ENCODE measurements around the gene CDH13. TPM values are rescaled to one million over a fixed set of nuclear protein-coding genes. Genes with fewer than 3 reads are reported as not detected.

CDH13 gene
- total RNA-seq, 2 donors from 2014 or later, result not detected

DNA sequence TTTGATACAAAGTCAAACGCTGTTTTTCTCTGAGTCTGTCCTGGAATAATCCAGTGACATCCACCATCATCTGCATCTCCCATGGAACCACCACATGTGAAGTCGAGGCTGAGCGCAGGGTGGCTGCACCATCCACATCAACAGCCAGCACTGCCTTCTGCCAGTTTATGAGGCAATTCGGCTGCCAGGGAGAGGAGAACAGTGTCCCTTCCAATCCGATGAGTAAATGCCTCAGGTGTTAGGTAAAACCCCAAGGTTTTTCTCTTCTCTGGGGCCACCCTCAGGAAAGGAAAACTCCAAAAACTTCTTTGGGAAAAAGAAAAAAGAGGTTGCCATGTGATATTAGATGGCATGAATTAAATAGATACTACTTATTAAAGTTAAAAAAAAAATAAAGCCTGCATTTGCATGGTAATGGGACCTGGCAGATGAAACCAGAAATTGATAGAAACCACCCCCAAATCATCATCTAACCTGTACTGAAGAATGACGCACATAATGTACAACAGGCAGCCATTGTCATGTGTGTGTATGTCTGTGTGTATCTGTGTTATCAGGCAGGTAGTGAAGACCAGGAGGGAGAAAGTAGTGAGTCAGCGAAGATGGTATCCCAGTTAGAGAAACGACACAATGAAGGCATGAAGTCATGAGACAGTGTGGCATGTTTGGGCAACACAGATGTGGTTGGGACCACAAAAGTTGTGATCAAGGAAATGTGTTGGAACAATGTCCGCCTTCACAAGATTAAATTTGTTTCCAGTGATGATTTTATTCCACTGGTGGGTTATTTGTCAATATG lies 478.7 kb downstream of the CDH13 start:
- peaks cover 3 to 10% of the 10 kb centered on the region in 2 donors for H3K9me3 Mint-ChIP-seq
- H3K27me3 Mint-ChIP-seq (ENCODE audit: low read depth), result peaks cover 8% of the 10 kb centered on the region
- H3K4me1 Mint-ChIP-seq (ENCODE audit: low read depth), result no peaks in the 10 kb centered on the region
- peaks cover 0 to 3% of the 10 kb centered on the region in 2 donors for H3K36me3 Mint-ChIP-seq (ENCODE audit: insufficient read depth in 2 of 2)
- H3K4me3 Mint-ChIP-seq, result no peak overlapping the region
- no peak overlapping the region for H3K27ac Mint-ChIP-seq
- no peak for ATAC-seq (replicated peaks in 1 of 2)
- DNase-seq, result no peak

DNA sequence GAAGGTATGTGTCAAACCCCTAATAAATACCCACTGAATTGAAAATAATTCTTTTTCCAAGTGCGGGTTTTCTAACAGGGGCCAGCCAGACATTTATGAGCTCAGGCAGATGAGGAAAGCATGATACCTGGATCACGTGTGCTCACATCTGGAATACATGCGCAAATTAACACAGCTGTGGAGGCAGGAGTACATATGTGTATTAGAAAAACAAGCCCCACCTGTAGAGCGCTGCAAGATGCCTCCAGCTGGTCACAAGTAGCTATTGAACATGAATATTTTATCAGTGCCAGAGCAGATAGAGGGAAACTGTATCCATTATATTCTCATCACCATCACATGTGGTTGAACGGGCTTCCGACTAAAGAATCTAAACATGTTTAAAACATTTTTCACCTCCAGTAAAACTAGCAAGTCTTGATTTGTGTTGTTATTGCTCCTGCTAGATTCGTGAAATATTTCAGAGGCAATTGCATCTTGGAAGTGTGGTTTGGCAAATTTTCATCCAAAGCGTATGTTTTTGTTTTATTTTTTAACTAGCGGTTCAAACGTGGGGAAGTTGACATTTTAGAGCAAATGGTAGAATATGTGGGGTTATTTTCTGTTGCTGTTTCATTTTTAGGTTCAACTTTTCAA lies 482.8 kb downstream of the CDH13 start:
- no peak overlapping the region for H3K4me3 Mint-ChIP-seq
- ATAC-seq (replicated peaks in 1 of 2), result no peak
- H3K9me3 Mint-ChIP-seq, result no peaks in the 10 kb centered on the region
- no peaks in the 10 kb centered on the region for H3K4me1 Mint-ChIP-seq (ENCODE audit: low read depth)
- H3K36me3 Mint-ChIP-seq (ENCODE audit: insufficient read depth in 2 of 2), result no peaks in the 10 kb centered on the region
- peaks cover 8% of the 10 kb centered on the region for H3K27me3 Mint-ChIP-seq (ENCODE audit: low read depth)
- no peak for DNase-seq
- no peak overlapping the region for H3K27ac Mint-ChIP-seq

DNA sequence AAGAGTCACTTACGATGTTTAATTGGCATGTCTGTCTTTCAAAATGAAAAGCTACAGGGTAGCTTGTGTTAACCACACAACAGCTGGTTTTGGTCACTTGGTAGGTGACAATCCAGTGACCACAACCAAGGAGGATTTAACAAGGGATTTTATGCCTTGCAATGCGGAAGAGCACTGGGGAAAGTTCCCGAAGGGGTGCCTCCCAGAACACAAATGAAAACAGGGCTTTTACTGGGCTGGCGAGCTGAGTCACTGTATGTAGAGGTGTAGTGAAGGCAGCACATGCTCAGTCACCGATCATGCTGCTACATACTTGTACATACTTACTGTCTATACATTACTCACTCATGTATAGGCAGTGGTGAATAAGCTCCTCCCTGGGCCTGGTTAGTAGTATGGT lies 483.5 kb downstream of the CDH13 start:
- Mint-ChIP-seq H3K9me3 (no peaks in the 10 kb centered on the region), H3K36me3 (ENCODE audit: insufficient read depth in 2 of 2) (no peaks in the 10 kb centered on the region), H3K27ac (no peak overlapping the region), H3K27me3 (ENCODE audit: low read depth) (peaks cover 8% of the 10 kb centered on the region), H3K4me3 (no peak overlapping the region), H3K4me1 (ENCODE audit: low read depth) (no peaks in the 10 kb centered on the region)
- DNase-seq (no peak), ATAC-seq (replicated peaks in 1 of 2) (no peak)

DNA sequence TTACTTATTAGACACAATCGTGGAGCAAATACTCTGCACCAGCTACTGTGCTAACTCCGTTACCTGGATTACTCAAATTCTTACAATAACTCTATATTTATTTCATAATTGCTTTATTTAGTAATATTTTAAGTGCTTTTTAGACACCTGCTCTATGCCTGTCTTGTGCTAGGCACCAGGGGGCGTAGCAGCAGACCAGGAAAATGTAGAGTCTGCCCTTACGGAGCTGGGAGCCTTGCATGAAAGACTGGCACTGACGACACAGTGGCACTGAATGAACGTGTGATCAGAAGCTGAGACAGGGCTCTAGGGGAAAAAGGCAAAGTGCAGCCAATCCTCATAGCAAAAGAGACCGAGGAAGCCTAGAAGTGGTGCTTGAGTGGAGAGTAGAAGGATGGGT lies 486.5 kb downstream of the CDH13 start:
- H3K36me3 Mint-ChIP-seq (ENCODE audit: insufficient read depth in 2 of 2), result no peaks in the 10 kb centered on the region
- no peak overlapping the region for H3K4me3 Mint-ChIP-seq
- peak; percentile 4 to 9 for DNase-seq
- H3K27me3 Mint-ChIP-seq (ENCODE audit: low read depth), result peaks cover 8% of the 10 kb centered on the region
- H3K4me1 Mint-ChIP-seq (ENCODE audit: low read depth), result no peaks in the 10 kb centered on the region
- ATAC-seq (replicated peaks in 1 of 2), result no peak
- no peak overlapping the region for H3K27ac Mint-ChIP-seq
- H3K9me3 Mint-ChIP-seq, result no peaks in the 10 kb centered on the region

DNA sequence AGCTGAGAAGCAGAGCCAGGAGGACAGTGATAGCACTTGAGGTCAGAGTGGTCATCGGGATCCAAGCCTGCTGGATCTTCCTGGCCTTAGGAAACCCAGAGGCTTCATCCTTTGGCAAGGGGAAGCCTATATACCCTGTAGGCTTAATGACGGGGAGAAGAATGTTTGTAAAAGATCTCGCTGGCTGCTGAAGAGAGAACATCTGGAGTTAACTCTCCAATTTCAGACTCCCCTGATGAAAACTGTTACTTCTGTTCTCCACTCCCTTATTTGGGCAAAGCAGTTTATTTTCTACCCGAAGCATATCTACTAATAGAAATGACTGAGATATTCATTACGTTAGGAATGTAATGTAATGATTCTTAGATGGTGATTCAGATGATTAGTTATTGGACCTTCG lies 487.0 kb downstream of the CDH13 start:
- ATAC-seq (replicated peaks in 1 of 2) (no peak), DNase-seq (no peak)
- no peaks in the 10 kb centered on the region for H3K36me3 Mint-ChIP-seq (ENCODE audit: insufficient read depth in 2 of 2)
- H3K9me3 Mint-ChIP-seq, result no peaks in the 10 kb centered on the region
- no peak overlapping the region for H3K27ac Mint-ChIP-seq
- H3K27me3 Mint-ChIP-seq (ENCODE audit: low read depth), result peaks cover 6% of the 10 kb centered on the region
- H3K4me3 Mint-ChIP-seq, result no peak overlapping the region
- no peaks in the 10 kb centered on the region for H3K4me1 Mint-ChIP-seq (ENCODE audit: low read depth)

DNA sequence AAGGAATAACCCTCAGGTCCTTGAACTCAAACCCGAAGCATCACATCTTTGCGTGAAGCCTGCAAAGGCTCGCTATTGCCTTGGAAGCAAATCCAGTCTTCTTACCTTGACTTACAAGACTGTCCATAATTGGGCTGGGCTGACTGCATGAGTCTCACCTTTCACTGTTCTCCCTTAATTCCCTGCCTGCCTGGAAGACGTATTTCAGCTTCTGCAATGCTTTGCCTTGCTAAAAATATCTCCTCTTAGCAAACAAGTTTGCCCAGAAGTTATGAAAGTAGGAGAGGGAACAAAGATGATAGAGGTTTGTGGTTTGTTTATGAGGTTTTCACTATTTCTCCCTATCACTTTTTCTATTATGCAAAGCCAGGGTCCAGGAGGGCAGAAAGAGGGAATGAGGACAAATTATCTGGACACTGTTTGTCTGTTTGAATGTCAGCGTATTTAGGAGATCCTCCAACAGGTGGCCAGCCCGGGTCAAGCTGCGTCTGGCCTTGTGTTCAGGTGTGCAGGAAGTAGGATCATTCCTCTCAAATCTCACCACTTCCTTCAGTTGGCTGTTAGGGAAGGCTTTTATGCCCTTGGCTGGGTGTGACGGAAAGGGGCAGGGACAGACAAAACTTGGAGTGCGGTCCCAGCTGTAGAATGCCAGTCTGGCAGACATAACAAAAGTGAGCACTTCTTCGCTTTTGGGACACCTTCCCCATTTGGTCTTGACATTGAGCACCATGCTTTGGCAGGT lies 488.9 kb downstream of the CDH13 start:
- no peaks in the 10 kb centered on the region for H3K36me3 Mint-ChIP-seq (ENCODE audit: insufficient read depth in 2 of 2)
- H3K27me3 Mint-ChIP-seq (ENCODE audit: low read depth), result no peaks in the 10 kb centered on the region
- H3K4me1 Mint-ChIP-seq (ENCODE audit: low read depth), result no peaks in the 10 kb centered on the region
- DNase-seq (no peak), ATAC-seq (replicated peaks in 1 of 2) (no peak)
- H3K4me3 Mint-ChIP-seq, result no peak overlapping the region
- H3K27ac Mint-ChIP-seq, result no peak overlapping the region
- no peaks in the 10 kb centered on the region for H3K9me3 Mint-ChIP-seq

DNA sequence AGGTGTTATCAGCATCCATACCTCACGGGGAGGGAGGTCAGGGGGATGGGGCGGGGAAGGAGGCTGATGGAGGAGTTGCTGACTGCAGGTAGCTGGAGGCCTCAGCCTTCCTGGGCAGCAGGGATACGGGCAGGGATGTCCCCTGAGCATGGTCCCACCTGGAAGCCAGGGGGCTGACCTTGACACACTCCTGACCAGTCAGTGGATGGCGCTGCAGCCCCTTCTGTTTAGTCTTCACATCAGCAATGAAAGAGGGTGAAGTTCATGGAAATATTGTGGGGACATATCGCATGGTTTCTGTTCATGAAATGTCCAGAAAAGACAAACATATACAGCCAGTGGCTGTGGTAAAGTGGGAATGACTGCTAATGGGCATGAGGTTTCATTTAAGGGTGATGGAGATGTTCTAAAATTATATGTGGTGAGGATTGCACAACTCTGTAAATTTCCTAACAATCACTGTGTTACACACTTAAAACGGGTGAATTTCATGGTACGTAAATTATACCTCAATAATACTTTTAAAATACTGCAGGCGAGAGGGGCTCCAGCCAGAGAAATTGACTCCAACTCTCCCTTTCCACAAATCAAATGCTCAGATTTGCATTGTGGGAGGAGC lies 489.6 kb downstream of the CDH13 start:
- Mint-ChIP-seq H3K9me3 (no peaks in the 10 kb centered on the region), H3K4me1 (ENCODE audit: low read depth) (no peaks in the 10 kb centered on the region), H3K4me3 (no peak overlapping the region), H3K27me3 (ENCODE audit: low read depth) (no peaks in the 10 kb centered on the region), H3K27ac (no peak overlapping the region), H3K36me3 (ENCODE audit: insufficient read depth in 2 of 2) (no peaks in the 10 kb centered on the region)
- no peak for ATAC-seq (replicated peaks in 1 of 2)
- DNase-seq, result no peak

DNA sequence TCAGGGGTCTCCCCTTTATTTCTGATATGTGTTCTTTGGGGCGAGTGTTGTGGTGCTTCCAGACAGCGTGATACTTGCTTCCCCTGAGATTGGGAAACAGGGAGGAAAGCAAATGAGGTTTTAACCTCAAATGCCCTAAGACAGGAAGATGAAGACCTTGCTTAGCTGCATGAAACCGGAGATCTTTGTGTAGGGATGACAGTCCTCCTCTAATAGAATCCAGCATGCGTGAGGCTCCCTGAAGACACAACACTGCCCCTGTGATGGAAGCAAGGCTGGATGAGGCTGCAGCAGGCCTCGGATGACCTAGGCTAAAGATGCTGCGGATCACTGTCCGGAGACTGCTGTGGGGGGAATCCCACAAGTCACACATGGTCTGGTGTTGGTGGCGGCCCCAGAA lies 491.0 kb downstream of the CDH13 start:
- no peaks in the 10 kb centered on the region for H3K27me3 Mint-ChIP-seq (ENCODE audit: low read depth)
- DNase-seq, result no peak
- no peak overlapping the region for H3K4me3 Mint-ChIP-seq
- no peaks in the 10 kb centered on the region for H3K36me3 Mint-ChIP-seq (ENCODE audit: insufficient read depth in 2 of 2)
- no peak overlapping the region for H3K27ac Mint-ChIP-seq
- no peaks in the 10 kb centered on the region for H3K9me3 Mint-ChIP-seq
- no peaks in the 10 kb centered on the region for H3K4me1 Mint-ChIP-seq (ENCODE audit: low read depth)
- no peak for ATAC-seq (replicated peaks in 1 of 2)

DNA sequence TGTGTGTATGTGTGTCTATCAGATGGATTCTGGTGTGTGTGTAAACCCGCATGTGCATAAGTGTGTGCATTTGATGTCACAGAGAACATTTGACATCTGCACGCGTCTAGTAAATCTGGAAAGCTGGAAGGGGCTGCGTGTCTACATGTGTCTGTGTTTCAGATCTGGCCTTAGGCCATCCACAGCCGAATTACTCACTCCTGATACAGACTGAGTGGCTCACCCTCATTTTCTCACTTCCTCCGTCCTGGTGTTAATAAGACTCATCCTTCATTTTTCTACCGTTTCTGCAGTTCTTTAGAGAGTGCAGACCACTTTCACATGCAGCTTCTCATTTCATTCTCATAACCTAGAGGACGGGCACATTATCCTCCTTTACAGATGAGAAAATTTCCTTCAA lies 491.6 kb downstream of the CDH13 start:
- ATAC-seq (replicated peaks in 1 of 2) (no peak), DNase-seq (no peak)
- no peak overlapping the region for H3K27ac Mint-ChIP-seq
- no peaks in the 10 kb centered on the region for H3K27me3 Mint-ChIP-seq (ENCODE audit: low read depth)
- no peaks in the 10 kb centered on the region for H3K4me1 Mint-ChIP-seq (ENCODE audit: low read depth)
- H3K4me3 Mint-ChIP-seq, result no peak overlapping the region
- no peaks in the 10 kb centered on the region for H3K36me3 Mint-ChIP-seq (ENCODE audit: insufficient read depth in 2 of 2)
- H3K9me3 Mint-ChIP-seq, result no peaks in the 10 kb centered on the region

DNA sequence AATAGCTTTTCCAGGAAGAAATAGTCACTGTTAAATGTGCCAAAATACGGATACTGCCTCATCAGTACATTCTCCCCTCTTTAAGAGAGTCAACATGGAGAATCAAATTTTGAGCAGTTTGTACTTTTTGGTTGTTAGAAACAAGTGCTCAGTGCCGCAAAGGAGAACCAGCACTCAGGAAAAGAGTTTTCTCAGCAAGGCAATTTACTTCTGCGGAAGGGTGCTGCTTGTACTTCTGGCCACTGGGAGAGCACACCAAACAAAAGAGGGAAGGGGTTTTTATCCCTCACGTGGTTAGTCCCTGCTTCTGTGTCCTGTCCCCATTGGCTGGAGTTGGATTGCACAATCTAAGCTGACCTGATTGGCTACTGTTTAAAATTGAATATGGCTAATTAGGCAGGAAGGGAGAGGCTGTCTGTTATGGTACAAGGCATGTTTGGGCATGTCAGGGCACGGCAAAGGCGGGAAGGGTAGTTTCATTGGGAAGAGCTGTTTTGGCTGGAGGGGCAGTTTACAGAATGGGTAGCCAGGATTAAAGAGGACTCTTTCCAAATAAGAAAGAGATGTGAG lies 499.3 kb downstream of the CDH13 start:
- Mint-ChIP-seq H3K27me3 (ENCODE audit: low read depth) (no peaks in the 10 kb centered on the region), H3K4me3 (no peak overlapping the region), H3K36me3 (ENCODE audit: insufficient read depth in 2 of 2) (peaks cover 4 to 7% of the 10 kb centered on the region in 2 donors), H3K4me1 (ENCODE audit: low read depth) (no peaks in the 10 kb centered on the region), H3K9me3 (peaks cover 10 to 13% of the 10 kb centered on the region in 2 donors), H3K27ac (no peak overlapping the region)
- ATAC-seq (replicated peaks in 1 of 2), result no peak
- no peak for DNase-seq

DNA sequence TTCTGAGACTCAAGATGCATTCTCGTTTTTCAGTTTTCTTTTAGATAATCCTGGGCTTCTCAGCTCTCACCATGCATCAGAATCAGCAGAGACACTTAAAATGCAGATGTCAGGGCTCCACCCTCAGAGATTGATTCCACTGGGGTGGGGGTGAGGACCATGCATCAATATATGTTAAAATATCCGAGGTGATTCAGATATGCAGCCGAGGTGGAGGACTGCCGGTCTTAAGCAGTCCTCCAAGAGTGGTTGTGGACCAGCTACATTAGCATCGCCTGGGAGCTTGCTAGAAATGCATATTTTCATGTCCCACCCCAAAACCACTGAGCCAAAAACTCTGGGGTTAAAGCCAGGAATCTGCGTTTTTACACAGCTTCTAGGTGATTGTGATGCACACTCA lies 501.3 kb downstream of the CDH13 start:
- Mint-ChIP-seq H3K36me3 (ENCODE audit: insufficient read depth in 2 of 2) (peaks cover 4 to 7% of the 10 kb centered on the region in 2 donors), H3K4me1 (ENCODE audit: low read depth) (no peaks in the 10 kb centered on the region), H3K27me3 (ENCODE audit: low read depth) (no peaks in the 10 kb centered on the region), H3K9me3 (peaks cover 10 to 13% of the 10 kb centered on the region in 2 donors), H3K4me3 (no peak overlapping the region), H3K27ac (no peak overlapping the region)
- ATAC-seq (replicated peaks in 1 of 2), result no peak
- no peak for DNase-seq

DNA sequence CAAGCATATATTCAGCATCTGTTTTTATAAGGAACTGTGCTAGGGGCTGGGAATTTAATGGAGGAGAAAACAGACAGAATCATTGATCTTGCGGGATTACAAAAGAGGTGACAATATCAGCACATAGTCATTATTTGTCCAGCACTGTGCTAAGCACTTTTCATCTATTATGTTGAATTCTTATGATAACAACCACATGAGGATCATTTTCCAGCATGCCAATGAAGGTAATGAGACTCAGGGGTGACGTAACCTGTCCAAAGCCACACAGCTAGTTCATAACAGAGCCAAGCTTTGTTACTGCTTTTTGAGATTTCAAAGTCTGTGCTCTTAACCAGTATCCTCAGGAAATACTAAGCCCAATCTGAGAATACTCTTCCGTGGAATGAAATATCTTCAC lies 503.3 kb downstream of the CDH13 start:
- Mint-ChIP-seq H3K27ac (no peak overlapping the region), H3K27me3 (ENCODE audit: low read depth) (no peaks in the 10 kb centered on the region), H3K36me3 (ENCODE audit: insufficient read depth in 2 of 2) (peaks cover 4 to 7% of the 10 kb centered on the region in 2 donors), H3K4me1 (ENCODE audit: low read depth) (no peaks in the 10 kb centered on the region), H3K9me3 (peaks cover 10 to 13% of the 10 kb centered on the region in 2 donors), H3K4me3 (no peak overlapping the region)
- ATAC-seq (replicated peaks in 1 of 2) (no peak), DNase-seq (no peak)

DNA sequence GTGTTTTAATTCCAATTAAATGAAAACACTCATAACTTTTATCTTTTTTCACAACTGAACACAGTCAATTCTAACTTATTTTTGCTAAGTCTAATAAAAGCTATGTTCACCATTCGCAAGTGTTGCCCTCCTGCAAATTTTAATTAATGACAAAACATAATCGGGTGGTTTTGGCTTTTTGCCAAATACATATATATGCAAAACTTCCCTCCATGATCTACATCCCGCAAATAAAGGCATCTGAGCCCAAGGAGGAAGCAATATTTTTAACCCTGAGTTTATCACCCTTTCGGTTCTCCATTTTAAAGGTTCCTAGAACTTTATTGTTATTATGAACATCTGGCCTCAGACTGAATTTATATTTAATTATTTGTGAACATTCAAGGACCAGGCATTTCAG lies 507.9 kb downstream of the CDH13 start:
- Mint-ChIP-seq H3K36me3 (ENCODE audit: insufficient read depth in 2 of 2) (no peaks in the 10 kb centered on the region), H3K4me1 (ENCODE audit: low read depth) (peaks cover 10% of the 10 kb centered on the region), H3K27me3 (ENCODE audit: low read depth) (no peaks in the 10 kb centered on the region), H3K27ac (no peak overlapping the region), H3K9me3 (no peaks in the 10 kb centered on the region), H3K4me3 (no peak overlapping the region)
- no peak for DNase-seq
- ATAC-seq (replicated peaks in 1 of 2), result no peak

Measured in activated T-cell treated with anti-CD3 and anti-CD28 coated beads, Interleukin-2, amount 50 U/mL, for 72 hours (primary cell).